Choroid plexus epithelial cell (primary cell): ENCODE results near the gene PLCH1.

Source experiments
- DNase-seq: peaks from one replicate; pipeline ENCODE4 v3.0.0-alpha.2; 2010; ENCODE audit warnings: low read depth
- H3K4me3 ChIP-seq: 2 replicates; pipeline ENCODE4 v1.5.1; 2011; ENCODE audit warnings: low read depth, mild to moderate bottlenecking, control low read depth, low read length, moderate library complexity
- CTCF ChIP-seq: conservative IDR thresholded peaks from 2 replicates; pipeline ENCODE4 v1.5.1; 2011; ENCODE audit warnings: low read depth, mild to moderate bottlenecking, control low read depth, inconsistent platforms, low read length, moderate library complexity

PLCH1 gene

DNA sequence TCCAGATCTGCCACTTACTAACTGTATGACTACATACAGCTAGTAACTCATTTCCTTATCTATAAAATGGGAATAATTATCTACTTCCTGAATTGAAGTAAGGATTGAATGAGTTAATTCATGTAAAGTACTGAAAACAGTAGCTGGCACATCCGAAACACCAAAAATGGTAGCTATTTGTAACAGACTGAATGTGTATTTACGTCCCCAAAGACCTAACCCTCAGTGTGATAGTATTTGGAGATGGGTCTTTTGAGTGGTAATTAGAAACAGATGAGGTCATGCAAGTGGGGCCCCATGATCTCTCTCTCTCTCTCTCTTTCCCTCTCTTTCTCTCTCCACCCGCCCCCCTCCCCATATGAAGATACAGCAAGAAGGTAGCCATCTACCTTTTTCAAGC, 146.2 kb downstream of the PLCH1 start:
- no peak for DNase-seq
- no peak for TF ChIP-seq CTCF
- H3K4me3 ChIP-seq, result no peak overlapping the region

GRCh38 chr3:155596615-155597014, 148.3 kb downstream of the PLCH1 start:
- H3K4me3 ChIP-seq, result no peak overlapping the region
- TF ChIP-seq CTCF, result no peak
- no peak for DNase-seq

- no peak overlapping the region for H3K4me3 ChIP-seq
- DNase-seq, result no peak
Observed at GRCh38 chr3:155595371-155595770, 149.5 kb downstream of the PLCH1 start.

DNA sequence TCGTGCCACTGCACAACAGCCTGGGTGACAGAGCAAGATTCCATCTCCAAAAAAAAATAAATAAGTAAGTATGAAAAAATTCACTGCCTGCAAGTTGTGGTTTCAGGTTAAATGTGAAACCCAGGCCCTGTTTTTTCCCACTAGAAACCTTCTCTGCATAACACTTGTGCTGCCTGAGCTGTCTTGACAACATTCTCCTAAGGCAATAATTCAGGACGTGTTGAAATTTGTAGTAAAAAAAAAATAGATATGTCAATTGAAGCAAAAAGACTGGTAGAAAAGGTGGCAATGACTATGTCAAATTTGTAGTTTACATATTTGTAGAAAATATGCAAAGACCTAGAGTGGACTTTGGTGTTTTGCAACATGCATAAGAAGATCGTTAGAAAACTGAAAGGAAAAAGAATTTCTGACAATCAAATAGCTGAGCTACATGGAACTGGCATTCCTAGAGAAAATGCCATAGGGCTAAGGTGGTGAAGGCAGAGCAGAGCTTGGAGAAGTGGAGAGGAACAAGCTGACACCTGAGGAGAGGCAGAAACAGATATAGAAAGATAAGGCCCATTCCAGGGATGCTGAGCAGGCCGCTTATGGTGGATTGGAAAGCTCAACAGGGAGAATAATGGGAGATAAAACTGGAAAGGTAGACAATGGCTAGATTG, 150.2 kb downstream of the PLCH1 start:
- no peak for TF ChIP-seq CTCF
- no peak overlapping the region for H3K4me3 ChIP-seq
- no peak for DNase-seq

More at GRCh38 chr3:155595371-155595770, 149.5 kb downstream of the PLCH1 start:
- no peak for TF ChIP-seq CTCF

DNA sequence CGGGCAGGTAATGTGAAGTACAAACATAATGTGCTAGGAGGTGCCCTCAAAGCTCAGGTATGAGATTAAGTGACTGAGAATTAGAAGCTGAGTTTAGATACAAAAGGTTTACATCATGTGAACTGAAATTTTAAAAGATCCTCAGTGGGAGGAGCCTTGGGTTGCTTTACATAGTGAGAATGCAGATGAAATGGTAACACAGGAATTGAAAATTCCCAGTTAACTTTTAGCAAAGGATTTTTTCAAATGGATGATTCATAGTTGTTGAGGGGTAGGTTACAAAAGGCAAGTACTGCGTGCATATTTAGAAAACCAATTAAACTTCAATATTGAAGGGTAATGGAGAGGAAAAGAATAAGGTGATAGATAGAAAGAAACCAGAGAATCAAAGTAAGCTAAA, 157.3 kb downstream of the PLCH1 start:
- no peak overlapping the region for H3K4me3 ChIP-seq
- DNase-seq, result no peak
- no peak for TF ChIP-seq CTCF

- DNase-seq, result no peak
- no peak for TF ChIP-seq CTCF
- H3K4me3 ChIP-seq, result no peak overlapping the region
Observed at GRCh38 chr3:155585384-155585783, 159.5 kb downstream of the PLCH1 start.

DNA sequence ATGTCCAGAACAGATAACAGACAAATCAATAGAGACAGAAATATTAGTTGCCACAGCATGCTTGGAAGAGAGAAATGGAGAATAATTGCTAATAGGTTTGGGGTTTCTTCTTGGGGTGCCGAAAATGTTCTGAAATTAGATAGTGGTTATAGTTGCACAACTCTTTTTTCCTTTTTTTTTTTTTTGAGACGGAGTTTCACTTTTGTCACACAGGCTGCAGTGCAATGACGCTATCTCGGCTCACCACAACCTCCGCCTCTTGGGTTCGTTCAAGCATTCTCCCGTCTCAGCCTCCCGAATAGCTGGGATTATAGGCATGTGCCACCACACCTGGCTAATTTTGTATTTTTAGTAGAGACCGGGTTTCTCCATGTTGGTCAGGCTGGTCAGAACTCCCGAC, 163.3 kb downstream of the PLCH1 start:
- no peak for TF ChIP-seq CTCF
- DNase-seq, result no peak
- H3K4me3 ChIP-seq, result no peak overlapping the region
